Measurements from ENCODE around the gene LBR. TPM values are rescaled to one million over a fixed set of nuclear protein-coding genes. Genes with fewer than 3 reads are reported as not detected.

LBR gene
- total RNA-seq: 100 to 1,000 TPM in 1 of 2 donors, 10 to 100 TPM in 1; 28.9 to 201 TPM
- 10 to 100 TPM; 14.3 to 16.2 TPM for polyA plus RNA-seq

- H3K4me1 ChIP-seq (ENCODE audit: control insufficient read depth in 4 of 4, insufficient read depth in 4 of 4, low read length in 3 of 4): peaks cover 10 to 43% (median 30%) of the 10 kb centered on the region in 4 donors
- DNase-seq (ENCODE audit: low spot score): peak; percentile 63
Measured at GRCh38 chr1:225427235-225428067, at the start of gene LBR. TSS of gene LBR (minus strand) at chr1:225428038. CDS start at chr1:225424075, 3,963 bp downstream.

GRCh38 chr1:225477296-225477911, 49.6 kb upstream of the LBR start:
- peaks cover 0 to 7% (median 4%) of the 10 kb centered on the region in 4 donors for H3K4me1 ChIP-seq (ENCODE audit: control insufficient read depth in 4 of 4, insufficient read depth in 4 of 4, low read length in 3 of 4)
- no peak overlapping the region for H3K27ac ChIP-seq (ENCODE audit: low read depth in 1 of 2, low read length in 2 of 2)
- no peak overlapping the region for H3K4me3 ChIP-seq (ENCODE audit: low read depth in 1 of 3, low read length in 3 of 3)
- DNase-seq (ENCODE audit: low spot score): no peak
- no peaks in the 10 kb centered on the region for H3K36me3 ChIP-seq (ENCODE audit: control insufficient read depth in 4 of 4, insufficient read depth in 3 of 4, low read depth in 1 of 4, low read length in 3 of 4)
- TF ChIP-seq JUND (IDR thresholded peaks at IDR 0.05) (no peak), YY1 (IDR thresholded peaks at IDR 0.05) (no peak), MAX (IDR thresholded peaks at IDR 0.05) (no peak), SP1 (IDR thresholded peaks at IDR 0.05) (no peak), HNF4A (conservative IDR thresholded peaks at IDR 0.05) (no peak), TAF1 (conservative IDR thresholded peaks at IDR 0.05) (no peak), FOXA2 (IDR thresholded peaks at IDR 0.05) (no peak), ATF3 (IDR thresholded peaks at IDR 0.05) (no peak), NR2F2 (IDR thresholded peaks at IDR 0.05) (no peak), ZBTB33 (IDR thresholded peaks at IDR 0.05) (no peak), HNF4G (IDR thresholded peaks at IDR 0.05) (no peak), GABPA (IDR thresholded peaks at IDR 0.05 in 1 of 2, conservative IDR thresholded peaks at IDR 0.05 in 1 of 2) (no peak), CTCF (IDR thresholded peaks at IDR 0.05; ENCODE audit: low read depth, low read length, missing input control) (no peak), EGR1 (IDR thresholded peaks at IDR 0.05; ENCODE audit: low read depth in 2 of 2) (no peak), RXRA (IDR thresholded peaks at IDR 0.05) (no peak), RAD21 (IDR thresholded peaks at IDR 0.05) (no peak), REST (IDR thresholded peaks at IDR 0.05) (no peak), FOXA1 (IDR thresholded peaks at IDR 0.05) (no peak)
- 94% methylated on average over 6 of the region's 6 CpGs for WGBS
- no peaks in the 10 kb centered on the region for H3K9me3 ChIP-seq (ENCODE audit: control insufficient read depth in 4 of 4, low read length in 3 of 4)
- no peak overlapping the region for H3K9ac ChIP-seq (ENCODE audit: low read depth in 1 of 2, low read length in 2 of 2)
- no peaks in the 10 kb centered on the region for H3K27me3 ChIP-seq (ENCODE audit: control insufficient read depth in 4 of 4, insufficient read depth in 4 of 4, low read length in 3 of 4)

More at GRCh38 chr1:225427235-225428067, at the start of gene LBR:
- no peaks in the 10 kb centered on the region for H3K27me3 ChIP-seq (ENCODE audit: control insufficient read depth in 4 of 4, insufficient read depth in 4 of 4, low read length in 3 of 4)
- H3K9ac ChIP-seq (ENCODE audit: low read depth in 1 of 2, low read length in 2 of 2): peak within 1 kb of the TSS; percentile 86 to 96
- H3K4me3 ChIP-seq (ENCODE audit: low read depth in 1 of 3, low read length in 3 of 3): peak within 1 kb of the TSS; percentile 74 to 91 (median 81)
- H3K27ac ChIP-seq (ENCODE audit: low read depth in 1 of 2, low read length in 2 of 2): peak within 1 kb of the TSS; percentile 96 to 98
- H3K36me3 ChIP-seq (ENCODE audit: control insufficient read depth in 4 of 4, insufficient read depth in 3 of 4, low read depth in 1 of 4, low read length in 3 of 4): no peaks in the 10 kb centered on the region
- H3K9me3 ChIP-seq (ENCODE audit: control insufficient read depth in 4 of 4, low read length in 3 of 4): no peaks in the 10 kb centered on the region
- TF ChIP-seq JUND (IDR thresholded peaks at IDR 0.05): no peak
- TF ChIP-seq EGR1 (IDR thresholded peaks at IDR 0.05; ENCODE audit: low read depth in 2 of 2): no peak
- no peak for TF ChIP-seq RAD21 (IDR thresholded peaks at IDR 0.05)
- TF ChIP-seq GABPA (IDR thresholded peaks at IDR 0.05 in 1 of 2, conservative IDR thresholded peaks at IDR 0.05 in 1 of 2): no peak
- TF ChIP-seq TAF1 (conservative IDR thresholded peaks at IDR 0.05): no peak
- no peak for TF ChIP-seq RXRA (IDR thresholded peaks at IDR 0.05)
- TF ChIP-seq FOXA2 (IDR thresholded peaks at IDR 0.05): no peak
- no peak for TF ChIP-seq HNF4A (conservative IDR thresholded peaks at IDR 0.05)
- TF ChIP-seq NR2F2 (IDR thresholded peaks at IDR 0.05): no peak
- TF ChIP-seq SP1 (IDR thresholded peaks at IDR 0.05): no peak
- no peak for TF ChIP-seq ATF3 (IDR thresholded peaks at IDR 0.05)
- under 1% methylated on average over 94 of the region's 94 CpGs for WGBS

All from liver (tissue), 9 donors.